HL-60 (cell line): Measurements from ENCODE around the gene LRMDA.

Experiments used
- CTCF ChIP-seq: IDR thresholded peaks from one replicate; pipeline ENCODE4 v1.5.1; 2011; ENCODE audit warnings: low read length, control low read depth, inconsistent platforms; ENCODE audit not compliant: insufficient read depth
- GABPA ChIP-seq: IDR thresholded peaks from 2 replicates; pipeline ENCODE4 v1.6.1; 2012; ENCODE audit warnings: low read depth
- POLR2AphosphoS5 ChIP-seq: IDR thresholded peaks from 2 replicates; pipeline ENCODE4 v1.6.1; 2012; ENCODE audit warnings: low read depth
- REST ChIP-seq: IDR thresholded peaks from 2 replicates; pipeline ENCODE4 v1.6.1; 2012; ENCODE audit warnings: low read depth; ENCODE audit not compliant: insufficient replicate concordance
- SPI1 ChIP-seq: IDR thresholded peaks from 2 replicates; pipeline ENCODE4 v1.6.1; 2012; ENCODE audit warnings: low read depth, mild to moderate bottlenecking, borderline replicate concordance

- TF ChIP-seq CTCF (no peak), POLR2AphosphoS5 (no peak), REST (no peak), SPI1 (no peak), GABPA (no peak)
Observed at GRCh38 chr10:76310588-76311080, 879.2 kb downstream of the LRMDA start.
